Mononuclear cell (primary cell): Measurements from ENCODE around the gene MRM1. TPM values are rescaled to one million over a fixed set of nuclear protein-coding genes. Genes with fewer than 3 reads are reported as not detected.

Experiments
- H3K27me3 ChIP-seq: 2 replicates; pipeline ENCODE4 v1.6.0; 2011; ENCODE audit warnings: low read length, control low read depth; ENCODE audit not compliant: insufficient read depth
- H3K4me1 ChIP-seq: 2 replicates; pipeline ENCODE4 v1.5.1; 2011; ENCODE audit warnings: mild to moderate bottlenecking, low read length, control low read depth; ENCODE audit not compliant: insufficient read depth
- H3K4me3 ChIP-seq: 2 replicates; pipeline ENCODE4 v1.5.1; 2011; ENCODE audit warnings: mild to moderate bottlenecking, low read length, moderate library complexity
- H3K9me3 ChIP-seq: 2 replicates; pipeline ENCODE4 v1.5.1; 2011; ENCODE audit warnings: low read depth, mild to moderate bottlenecking, control low read depth, low read length
- total RNA-seq: library from RNA; depleted of rRNA; stranded (reverse); fragments of >200 nt; gene quantifications from one replicate; pipeline ENCODE4 v1.2.3, GENCODE V29; 2012

The MRM1 gene
- total RNA-seq, 1 donor, result 1.5 TPM

GRCh38 chr17:36612323-36612722 lies 10.9 kb downstream of the MRM1 start:
- Histone ChIP-seq H3K9me3 (no peaks in the 10 kb centered on the region), H3K4me3 (no peak overlapping the region), H3K27me3 (no peaks in the 10 kb centered on the region), H3K4me1 (peaks cover 12% of the 10 kb centered on the region)

DNA sequence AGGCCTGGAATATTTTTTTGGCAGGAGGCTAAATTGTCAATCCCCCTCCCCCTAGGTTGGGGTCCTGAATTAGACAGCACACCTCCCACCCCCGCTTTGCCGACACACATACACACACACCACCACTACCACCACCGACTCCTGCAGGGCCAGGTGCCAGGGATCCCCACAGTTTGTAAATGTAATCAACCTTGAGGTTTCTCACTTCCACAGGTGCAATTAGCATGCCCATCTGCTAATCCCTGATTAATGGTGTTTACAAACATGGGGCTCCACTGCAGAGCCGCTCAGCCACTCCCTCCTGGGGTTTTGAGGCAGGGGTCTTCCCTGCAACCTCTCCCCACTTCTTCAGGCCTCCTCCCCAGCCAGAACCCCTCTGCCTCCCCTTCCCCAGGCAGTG lies 11.8 kb downstream of the MRM1 start:
- no peak overlapping the region for H3K4me3 ChIP-seq
- H3K4me1 ChIP-seq, result peaks cover 12% of the 10 kb centered on the region
- no peaks in the 10 kb centered on the region for H3K9me3 ChIP-seq
- H3K27me3 ChIP-seq, result no peaks in the 10 kb centered on the region

DNA sequence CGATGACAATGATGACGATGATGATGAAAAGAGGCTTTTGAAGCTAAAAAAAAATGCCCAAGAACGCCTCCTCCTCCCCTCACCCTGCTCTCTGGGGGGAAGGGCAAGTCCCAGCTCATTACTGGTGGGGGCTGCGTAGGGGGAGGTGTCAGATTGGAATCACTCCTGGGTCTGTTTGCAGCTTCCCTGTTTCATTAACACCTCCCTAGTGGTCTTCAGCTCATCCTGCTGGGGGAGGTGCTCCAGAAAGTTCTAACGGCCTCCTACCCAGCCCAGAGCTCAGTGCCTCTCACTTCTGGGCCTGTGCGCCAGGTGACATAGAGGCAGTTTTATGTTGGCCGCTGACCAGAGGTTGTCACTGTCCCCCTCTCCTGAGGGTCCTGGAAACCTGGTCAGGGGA lies 12.7 kb downstream of the MRM1 start:
- Histone ChIP-seq H3K4me3 (no peak overlapping the region), H3K27me3 (no peaks in the 10 kb centered on the region), H3K9me3 (no peaks in the 10 kb centered on the region), H3K4me1 (peaks cover 3% of the 10 kb centered on the region)

DNA sequence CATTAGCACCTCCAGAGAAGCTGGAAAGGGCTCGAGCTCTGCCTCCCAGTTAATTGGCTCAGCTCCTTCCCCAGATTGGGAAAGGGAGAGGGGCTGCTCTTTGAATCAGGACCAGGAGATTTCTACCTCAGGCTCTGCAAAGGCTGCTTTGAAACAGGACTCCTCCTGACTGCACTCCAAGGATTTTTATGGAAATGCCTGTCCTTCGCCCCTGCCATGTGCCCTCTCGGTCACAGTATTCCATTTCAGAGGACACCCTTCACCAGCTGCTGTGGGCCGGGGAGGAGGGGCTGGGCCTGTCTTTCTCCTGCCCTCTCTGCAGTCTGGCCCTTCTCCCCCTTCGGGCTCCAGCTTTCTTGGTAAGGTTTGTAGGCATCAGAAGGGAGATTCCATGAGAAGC lies 13.6 kb downstream of the MRM1 start:
- H3K9me3 ChIP-seq, result no peaks in the 10 kb centered on the region
- H3K27me3 ChIP-seq, result no peaks in the 10 kb centered on the region
- no peaks in the 10 kb centered on the region for H3K4me1 ChIP-seq
- no peak overlapping the region for H3K4me3 ChIP-seq

- Histone ChIP-seq H3K9me3 (no peaks in the 10 kb centered on the region), H3K4me3 (no peak overlapping the region), H3K4me1 (no peaks in the 10 kb centered on the region), H3K27me3 (no peaks in the 10 kb centered on the region)
Measured at GRCh38 chr17:36616061-36617029, 15.0 kb downstream of the MRM1 start.

DNA sequence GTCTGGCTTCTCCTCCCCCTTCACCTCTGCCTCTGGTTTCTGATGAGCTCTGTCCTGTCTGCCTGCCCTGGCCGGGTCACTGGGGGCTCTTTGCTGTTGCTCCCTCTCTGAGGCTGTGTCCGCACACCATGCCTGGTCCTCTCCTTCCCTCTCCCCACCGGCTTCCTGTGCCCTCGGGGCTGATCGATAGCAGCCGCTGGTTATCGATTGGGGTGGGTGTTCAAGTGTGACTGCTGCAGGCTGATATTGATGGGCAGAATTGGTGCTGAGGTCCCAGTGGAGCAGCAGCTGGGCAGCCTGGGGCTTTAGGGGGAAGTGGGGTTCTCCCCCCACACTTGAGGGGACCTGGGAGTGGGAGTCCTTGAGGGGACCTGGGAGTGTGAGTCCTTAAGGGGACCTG lies 16.4 kb downstream of the MRM1 start:
- H3K9me3 ChIP-seq, result no peaks in the 10 kb centered on the region
- H3K27me3 ChIP-seq, result no peaks in the 10 kb centered on the region
- H3K4me1 ChIP-seq, result no peaks in the 10 kb centered on the region
- H3K4me3 ChIP-seq, result no peak overlapping the region

DNA sequence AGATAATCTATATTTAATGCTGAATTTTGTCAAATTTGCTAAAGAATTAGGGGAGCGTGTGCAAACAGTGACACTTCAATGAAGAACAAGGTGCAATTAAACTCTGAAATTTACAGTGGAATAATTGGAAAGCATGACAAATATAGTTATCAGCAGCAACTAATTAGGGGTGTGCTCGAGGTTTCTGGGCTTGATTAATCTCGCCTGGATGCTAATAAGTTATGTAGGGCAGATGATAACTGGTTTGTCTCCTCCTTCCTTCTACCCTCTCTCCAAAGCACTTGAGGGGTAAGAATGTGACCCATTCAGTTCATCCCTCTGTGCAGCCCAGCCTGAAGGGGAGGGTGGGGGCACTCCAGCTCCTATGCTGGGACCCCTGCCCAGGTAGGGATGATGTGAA lies 21.9 kb downstream of the MRM1 start:
- H3K4me1 ChIP-seq, result no peaks in the 10 kb centered on the region
- H3K4me3 ChIP-seq, result no peak overlapping the region
- H3K27me3 ChIP-seq, result no peaks in the 10 kb centered on the region
- H3K9me3 ChIP-seq, result no peaks in the 10 kb centered on the region

GRCh38 chr17:36625188-36625587 lies 23.8 kb downstream of the MRM1 start:
- no peaks in the 10 kb centered on the region for H3K27me3 ChIP-seq
- H3K4me3 ChIP-seq, result no peak overlapping the region
- H3K4me1 ChIP-seq, result no peaks in the 10 kb centered on the region
- H3K9me3 ChIP-seq, result no peaks in the 10 kb centered on the region

- Histone ChIP-seq H3K4me3 (no peak overlapping the region), H3K4me1 (no peaks in the 10 kb centered on the region), H3K9me3 (no peaks in the 10 kb centered on the region), H3K27me3 (no peaks in the 10 kb centered on the region)
Measured at GRCh38 chr17:36627101-36627500, 25.7 kb downstream of the MRM1 start.

DNA sequence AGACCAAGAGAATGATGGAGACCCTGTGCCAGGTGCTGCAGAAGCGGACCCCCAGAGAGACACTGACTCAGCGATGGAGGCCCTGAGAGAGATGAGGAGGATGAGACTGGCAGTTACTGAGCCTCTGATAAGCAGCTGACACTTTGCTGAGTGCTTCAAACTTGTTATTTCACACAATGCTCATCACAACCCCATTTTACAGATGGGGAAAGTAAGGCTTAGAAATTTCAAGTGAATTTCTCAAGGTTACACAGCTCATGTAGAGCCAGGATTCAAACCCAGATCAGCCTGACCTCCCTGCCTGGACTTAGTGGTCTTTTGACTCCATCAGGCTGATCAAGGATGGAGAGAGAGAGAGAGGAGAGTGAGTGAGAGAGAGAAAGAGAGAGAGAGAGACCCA lies 27.2 kb downstream of the MRM1 start:
- H3K4me3 ChIP-seq, result no peak overlapping the region
- no peaks in the 10 kb centered on the region for H3K9me3 ChIP-seq
- H3K27me3 ChIP-seq, result no peaks in the 10 kb centered on the region
- H3K4me1 ChIP-seq, result no peaks in the 10 kb centered on the region

DNA sequence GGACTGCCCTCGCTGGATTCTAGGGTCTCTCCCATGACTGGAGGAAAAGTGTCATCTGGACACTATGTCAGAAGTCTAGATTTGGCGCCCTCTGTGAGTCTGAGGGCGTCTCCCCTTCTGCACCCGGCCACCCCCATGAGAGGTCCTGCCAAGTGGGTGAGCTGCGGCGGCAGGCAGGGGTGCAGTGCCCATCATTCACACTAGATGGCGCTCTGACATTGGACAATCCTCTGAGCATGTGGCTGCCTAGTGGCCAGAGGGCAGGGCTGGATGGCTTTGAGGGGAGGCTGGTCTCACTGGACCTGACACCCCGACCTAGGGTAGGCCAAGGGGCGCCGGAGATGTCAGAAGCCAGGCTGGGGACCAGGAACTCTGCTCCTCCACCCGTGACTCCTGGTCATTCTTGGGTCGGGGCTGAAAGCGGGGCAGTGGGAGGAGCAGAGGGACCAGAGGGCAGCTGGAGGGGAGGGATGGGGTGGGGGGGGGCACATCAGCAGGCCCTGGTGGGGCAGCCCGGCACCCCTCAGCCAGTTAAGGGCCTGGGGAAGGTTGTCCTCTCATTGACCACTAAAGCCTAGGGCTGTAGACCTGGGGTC lies 28.0 kb downstream of the MRM1 start:
- Histone ChIP-seq H3K4me1 (no peaks in the 10 kb centered on the region), H3K4me3 (no peak overlapping the region), H3K9me3 (no peaks in the 10 kb centered on the region), H3K27me3 (no peaks in the 10 kb centered on the region)

GRCh38 chr17:36629970-36630502 lies 28.7 kb downstream of the MRM1 start:
- Histone ChIP-seq H3K27me3 (no peaks in the 10 kb centered on the region), H3K4me1 (no peaks in the 10 kb centered on the region), H3K9me3 (no peaks in the 10 kb centered on the region), H3K4me3 (no peak overlapping the region)

GRCh38 chr17:36631022-36631421 lies 29.6 kb downstream of the MRM1 start:
- Histone ChIP-seq H3K4me1 (no peaks in the 10 kb centered on the region), H3K4me3 (no peak overlapping the region), H3K27me3 (no peaks in the 10 kb centered on the region), H3K9me3 (no peaks in the 10 kb centered on the region)

- H3K27me3 ChIP-seq, result no peaks in the 10 kb centered on the region
- no peaks in the 10 kb centered on the region for H3K4me1 ChIP-seq
- H3K4me3 ChIP-seq, result no peak overlapping the region
- no peaks in the 10 kb centered on the region for H3K9me3 ChIP-seq
Measured at GRCh38 chr17:36632916-36633771, 31.8 kb downstream of the MRM1 start.

DNA sequence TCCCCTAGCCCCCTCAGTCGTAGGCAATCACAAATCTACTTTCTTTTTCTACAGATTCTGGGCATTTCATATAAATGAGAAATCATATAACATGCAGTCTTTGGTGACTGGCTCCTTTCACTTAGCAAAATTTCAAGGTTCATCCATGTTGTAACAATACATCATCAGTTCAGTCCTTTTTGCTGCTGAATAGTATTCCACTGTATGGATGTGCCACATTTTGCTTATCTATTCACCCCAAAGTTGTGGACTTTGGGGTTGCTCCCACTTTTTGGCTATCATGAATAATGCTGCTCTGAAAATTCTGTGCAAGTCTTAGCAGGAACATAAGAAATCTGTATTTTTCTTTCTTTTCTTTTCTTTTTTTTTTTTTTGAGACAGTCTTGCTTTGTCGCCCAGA lies 39.0 kb downstream of the MRM1 start:
- peaks cover 7% of the 10 kb centered on the region for H3K4me1 ChIP-seq
- H3K27me3 ChIP-seq, result peaks cover 53% of the 10 kb centered on the region
- H3K4me3 ChIP-seq, result no peak overlapping the region
- H3K9me3 ChIP-seq, result no peaks in the 10 kb centered on the region
